K562 (cell line): ENCODE data around the gene CREB3L2. TPM values are rescaled to one million over a fixed set of nuclear protein-coding genes. Genes with fewer than 3 reads are reported as not detected.

ENCODE experiments used
- ARID2 ChIP-seq: fragments of 450-650 bp; IDR thresholded peaks from 2 replicates; pipeline ENCODE4 v1.6.1; 2017; ENCODE audit warnings: antibody characterized with exemption, mild to moderate bottlenecking
- CBX5 ChIP-seq: IDR thresholded peaks from 2 replicates; pipeline ENCODE4 v1.6.1; 2014; ENCODE audit warnings: low read depth, borderline replicate concordance
- CREBBP ChIP-seq: IDR thresholded peaks from one replicate; pipeline ENCODE4 v1.6.1; 2012; ENCODE audit warnings: low read depth, mild to moderate bottlenecking, control low read depth, inconsistent platforms, low read length
- CREM ChIP-seq: IDR thresholded peaks from 2 replicates; pipeline ENCODE4 v1.6.1; 2014; ENCODE audit warnings: antibody characterized with exemption, low read depth
- E2F1 ChIP-seq: sonication (generic); formaldehyde crosslinking; IDR thresholded peaks from 2 replicates; pipeline ENCODE4 v1.8.1; 2023; ENCODE audit warnings: mild to moderate bottlenecking, missing genetic modification reagents, moderate library complexity
- ELF1 ChIP-seq: fragments of 200-800 bp; sonication (Bioruptor generic); IDR thresholded peaks from 2 replicates; pipeline ENCODE4 v1.6.1; 2016; ENCODE audit warnings: missing genetic modification characterization, missing compliant biosample characterization
- FOXJ2 ChIP-seq: fragments of 200-800 bp; sonication (Bioruptor generic); IDR thresholded peaks from 2 replicates; pipeline ENCODE4 v1.6.1; 2016; ENCODE audit warnings: missing genetic modification characterization, missing compliant biosample characterization
- MYBL2 ChIP-seq, 2 experiments: fragments of 450-650 bp in 1 of 2; sonication (generic) in 1 of 2; formaldehyde crosslinking in 1 of 2; IDR thresholded peaks; 2 replicates each; pipeline versions ENCODE4 v1.6.1 to v1.8.1; 2017 to 2022; ENCODE audit warnings: borderline replicate concordance in 1 of 2, inconsistent platforms in 1 of 2, low read depth in 1 of 2, mild to moderate bottlenecking in 1 of 2, missing genetic modification reagents in 1 of 2, moderate library complexity in 1 of 2
- RBBP5 ChIP-seq: fragments of 200-600 bp; sonication (generic); IDR thresholded peaks from 2 replicates; pipeline ENCODE4 v1.6.1; 2012; ENCODE audit warnings: borderline replicate concordance, mild to moderate bottlenecking, low read length, control low read depth, inconsistent platforms; ENCODE audit not compliant: insufficient read depth, poor library complexity, severe bottlenecking
- RBM15 ChIP-seq: fragments of 200-400 bp; formaldehyde crosslinking; IDR thresholded peaks from 2 replicates; pipeline ENCODE4 v1.6.1; 2018; ENCODE audit warnings: mild to moderate bottlenecking, low read length, moderate library complexity; ENCODE audit not compliant: insufficient read depth
- RREB1 ChIP-seq: fragments of 250-450 bp; sonication (Bioruptor Pico); IDR thresholded peaks from 2 replicates; pipeline ENCODE4 v1.4.0; 2020
- SMARCA5 ChIP-seq: fragments of 450-650 bp; IDR thresholded peaks from 2 replicates; pipeline ENCODE4 v1.6.1; 2016
- TOE1 ChIP-seq, 2 experiments: fragments of 450-650 bp in 1 of 2; sonication (generic) in 1 of 2; formaldehyde crosslinking in 1 of 2; IDR thresholded peaks; 2 replicates each; pipeline versions ENCODE4 v1.7.1 to v1.8.0; 2016 to 2022; ENCODE audit warnings: borderline replicate concordance in 2 of 2, mild to moderate bottlenecking in 2 of 2, antibody characterized with exemption in 1 of 2, inconsistent platforms in 1 of 2, low read depth in 1 of 2, missing genetic modification reagents in 1 of 2, moderate library complexity in 1 of 2
- XRCC5 ChIP-seq: fragments of 200-400 bp; formaldehyde crosslinking; IDR thresholded peaks from 2 replicates; pipeline ENCODE4 v1.6.1; 2017; ENCODE audit warnings: low read depth, mild to moderate bottlenecking, low read length
- ZNF12 ChIP-seq: sonication (generic); formaldehyde crosslinking; IDR thresholded peaks from 2 replicates; pipeline ENCODE4 v1.4.0; 2020; ENCODE audit warnings: mild to moderate bottlenecking, missing genetic modification reagents
- ZNF140 ChIP-seq: fragments of 250-450 bp; sonication (Bioruptor Pico); IDR thresholded peaks from 2 replicates; pipeline ENCODE4 v1.8.0; 2021; ENCODE audit warnings: moderate library complexity, mild to moderate bottlenecking, inconsistent platforms
- ZNF184 ChIP-seq: sonication (generic); formaldehyde crosslinking; IDR thresholded peaks from 2 replicates; pipeline ENCODE4 v1.5.0; 2020; ENCODE audit warnings: missing genetic modification reagents
- ZNF277 ChIP-seq: fragments of 250-450 bp; sonication (Bioruptor Pico); IDR thresholded peaks from 2 replicates; pipeline ENCODE4 v1.8.0; 2022; ENCODE audit warnings: inconsistent platforms, mild to moderate bottlenecking, moderate library complexity, borderline replicate concordance
- ZNF324 ChIP-seq: fragments of 250-450 bp; sonication (Bioruptor Pico); IDR thresholded peaks from 2 replicates; pipeline ENCODE4 v1.4.0; 2020; ENCODE audit warnings: mild to moderate bottlenecking
- ZZZ3 ChIP-seq: fragments of 450-650 bp; IDR thresholded peaks from 2 replicates; pipeline ENCODE4 v1.6.1; 2016; ENCODE audit warnings: antibody characterized with exemption, mild to moderate bottlenecking, moderate library complexity
- polyA plus RNA-seq, 8 experiments: library from polyadenylated mRNA; depleted of rRNA in 4 of 8; stranded (reverse) in 5 of 8; unstranded in 3 of 8; fragments of >200 nt; fragmentation: Nextera tagmentation in 2 of 8; fragmentation: Illumina TruSeq in 1 of 8; extraction: Ambion mirVana in 2 of 8; extraction: Trizol in 1 of 8; gene quantifications; 2 replicates each; pipeline versions ENCODE4 v1.2.1 to v1.2.3, GENCODE V29; 2011 to 2014; ENCODE audit warnings: inconsistent platforms in 1 of 8, missing spikeins in 1 of 8
- total RNA-seq, 7 experiments: library from RNA; depleted of rRNA in 6 of 7; stranded (reverse); fragments of >200 nt in 6 of 7; fragmentation: Illumina TruSeq in 2 of 7; extraction: Trizol in 2 of 7; gene quantifications; 2 replicates each; pipeline versions ENCODE4 v1.2.1 to v1.2.3, GENCODE V29; 2011 to 2021; ENCODE audit warnings: low replicate concordance in 1 of 7

Gene CREB3L2
- total and polyA plus RNA-seq, 9 of the 15 experiments (the other 6 are each of a cell fraction or from before 2014, with no cell fraction given), result 7.1 to 45.6 (median 15.8) TPM

- TF ChIP-seq E2F1, result no peak
- TF ChIP-seq SMARCA5, result no peak
- no peak for TF ChIP-seq ARID2
- 0 out of 2 replicates have a peak, but pooled peaks have one; percentile 3 for TF ChIP-seq ZNF12 (CRISPR knock-in tag)
- peak; percentile 25; the same call in 1 of the 2 replicates for TF ChIP-seq MYBL2 (IDR thresholded peaks at IDR 0.05; ENCODE audit: low read depth)
- no peak for TF ChIP-seq MYBL2 (CRISPR knock-in tag; IDR thresholded peaks at IDR 0.05; ENCODE audit: borderline replicate concordance)
- no peak for TF ChIP-seq CBX5
- no peak; the same call in 1 of the 2 replicates for TF ChIP-seq ELF1 (tag)
- 0 out of 2 replicates have a peak, but pooled peaks have one; percentile 60 for TF ChIP-seq RREB1 (CRISPR knock-in tag)
- TF ChIP-seq CREM, result peak; percentile 49; the same call in 1 of the 2 replicates
- TF ChIP-seq XRCC5, result no peak
- no peak for TF ChIP-seq FOXJ2 (tag)
- TF ChIP-seq ZZZ3, result no peak
- TF ChIP-seq RBM15, result no peak
- no peak for TF ChIP-seq ZNF324
- TF ChIP-seq RBBP5, result no peak
- TF ChIP-seq ZNF184 (CRISPR knock-in tag), result no peak
- no peak for TF ChIP-seq TOE1 (IDR thresholded peaks at IDR 0.05; ENCODE audit: borderline replicate concordance)
- TF ChIP-seq TOE1 (CRISPR knock-in tag; IDR thresholded peaks at IDR 0.05; ENCODE audit: borderline replicate concordance, low read depth), result 0 out of 2 replicates have a peak, but pooled peaks have one; percentile 57
- TF ChIP-seq ZNF140, result no peak
- no peak for TF ChIP-seq ZNF277 (CRISPR knock-in tag)
- no peak for TF ChIP-seq CREBBP
These were observed 35.2 kb downstream of the CREB3L2 start (continued) for GRCh38 chr7:137966641-137967142.
